Astrocyte (in vitro differentiated cells and primary cell): ENCODE measurements around the gene APOBR. TPM values are rescaled to one million over a fixed set of nuclear protein-coding genes. Genes with fewer than 3 reads are reported as not detected.

ENCODE experiments used
- DNase-seq: peaks from one replicate; pipeline ENCODE4 v3.0.0-alpha.2; 2010; ENCODE audit warnings: low read depth
- FAIRE-seq: peaks from 2 replicates; lab custom pipeline; 2011; peaks lifted over from hg19 to GRCh38; lab: Jason Lieb, UNC
- H2AFZ ChIP-seq: 2 replicates; pipeline ENCODE4 v1.6.0; 2012; ENCODE audit warnings: low read depth, low read length, inconsistent platforms
- H3K27ac ChIP-seq: 2 replicates; pipeline ENCODE4 v1.5.1; 2011; ENCODE audit warnings: low read depth, low read length, inconsistent platforms
- H3K27me3 ChIP-seq: 2 replicates; pipeline ENCODE4 v1.6.0; 2011; ENCODE audit warnings: low read length, inconsistent platforms; ENCODE audit not compliant: insufficient read depth
- H3K36me3 ChIP-seq: 2 replicates; pipeline ENCODE4 v1.5.1; 2011; ENCODE audit warnings: low read length, inconsistent platforms; ENCODE audit not compliant: insufficient read depth
- H3K4me1 ChIP-seq: 2 replicates; pipeline ENCODE4 v1.5.1; 2011; ENCODE audit warnings: low read length, inconsistent platforms; ENCODE audit not compliant: insufficient read depth
- H3K4me2 ChIP-seq: 2 replicates; pipeline ENCODE4 v1.6.0; 2012; ENCODE audit warnings: low read length, inconsistent platforms
- H3K4me3 ChIP-seq: 2 replicates; pipeline ENCODE4 v1.5.1; 2011; ENCODE audit warnings: low read depth, mild to moderate bottlenecking, low read length, inconsistent platforms; ENCODE audit not compliant: insufficient read depth
- H3K79me2 ChIP-seq: 2 replicates; pipeline ENCODE4 v1.6.0; 2012; ENCODE audit warnings: mild to moderate bottlenecking, low read length, inconsistent platforms; ENCODE audit not compliant: insufficient read depth
- H3K9ac ChIP-seq: 2 replicates; pipeline ENCODE4 v1.6.0; 2012; ENCODE audit warnings: mild to moderate bottlenecking, low read length, inconsistent platforms
- H3K9me3 ChIP-seq: 2 replicates; pipeline ENCODE4 v1.5.1; 2012; ENCODE audit warnings: low read depth, mild to moderate bottlenecking, low read length, inconsistent platforms; ENCODE audit not compliant: insufficient read depth
- H4K20me1 ChIP-seq: 2 replicates; pipeline ENCODE4 v1.6.0; 2012; ENCODE audit warnings: low read length, inconsistent platforms; ENCODE audit not compliant: insufficient read depth
- H3K27ac Mint-ChIP-seq: one replicate; pipeline ENCODE4 v1.8.0; 2021; ENCODE audit warnings: mild to moderate bottlenecking, mixed read lengths; ENCODE audit not compliant: unreplicated experiment
- H3K27me3 Mint-ChIP-seq: one replicate; pipeline ENCODE4 v1.8.0; 2021; ENCODE audit warnings: low read depth, mixed read lengths; ENCODE audit not compliant: unreplicated experiment
- H3K36me3 Mint-ChIP-seq: one replicate; pipeline ENCODE4 v1.8.0; 2021; ENCODE audit warnings: low read depth, mixed read lengths; ENCODE audit not compliant: unreplicated experiment
- H3K4me1 Mint-ChIP-seq: one replicate; pipeline ENCODE4 v1.8.0; 2021; ENCODE audit warnings: low read depth, mixed read lengths; ENCODE audit not compliant: unreplicated experiment
- H3K4me3 Mint-ChIP-seq: one replicate; pipeline ENCODE4 v1.8.0; 2021; ENCODE audit warnings: mild to moderate bottlenecking, moderate library complexity, mixed read lengths; ENCODE audit not compliant: unreplicated experiment
- H3K9me3 Mint-ChIP-seq: one replicate; pipeline ENCODE4 v1.8.0; 2021; ENCODE audit warnings: mild to moderate bottlenecking, mixed read lengths; ENCODE audit not compliant: unreplicated experiment
- CTCF ChIP-seq: IDR thresholded peaks from 2 replicates; pipeline ENCODE4 v1.5.1; 2011; ENCODE audit warnings: low read depth, mild to moderate bottlenecking, inconsistent platforms, low read length, moderate library complexity; ENCODE audit not compliant: insufficient read depth
- EZH2 ChIP-seq: IDR thresholded peaks from 2 replicates; pipeline ENCODE4 v1.6.1; 2012; ENCODE audit warnings: mild to moderate bottlenecking, low read length, inconsistent platforms; ENCODE audit not compliant: insufficient read depth
- total RNA-seq: library from RNA; stranded (reverse); gene quantifications from 2 replicates; pipeline ENCODE4 v1.2.1, GENCODE V29; 2021

The APOBR gene
- total RNA-seq, 1 donor from 2014 or later, result not detected

GRCh38 chr16:28503470-28504259 lies 9.2 kb downstream of the APOBR start:
- H3K4me1 Mint-ChIP-seq, result peaks cover 8% of the 10 kb centered on the region
- Histone ChIP-seq H3K36me3 (no peaks in the 10 kb centered on the region), H3K4me3 (no peak overlapping the region), H3K79me2 (no peaks in the 10 kb centered on the region), H3K4me1 (no peaks in the 10 kb centered on the region), H3K9me3 (no peaks in the 10 kb centered on the region), H3K4me2 (no peak overlapping the region), H2AFZ (no peak overlapping the region), H4K20me1 (no peaks in the 10 kb centered on the region), H3K9ac (no peak overlapping the region), H3K27me3 (peaks cover 7% of the 10 kb centered on the region), H3K27ac (no peak overlapping the region)
- peaks cover 4% of the 10 kb centered on the region for H3K36me3 Mint-ChIP-seq
- no peak overlapping the region for H3K27ac Mint-ChIP-seq
- H3K9me3 Mint-ChIP-seq, result no peaks in the 10 kb centered on the region
- H3K27me3 Mint-ChIP-seq, result peaks cover 36% of the 10 kb centered on the region
- no peak overlapping the region for H3K4me3 Mint-ChIP-seq
- no peak for FAIRE-seq
- no peak for DNase-seq
- TF ChIP-seq CTCF (no peak), EZH2 (no peak)

GRCh38 chr16:28504707-28505404 lies 10.4 kb downstream of the APOBR start:
- FAIRE-seq, result no peak
- no peak overlapping the region for H3K9ac ChIP-seq
- H3K27me3 ChIP-seq, result peaks cover 7% of the 10 kb centered on the region
- H3K36me3 Mint-ChIP-seq, result peaks cover 4% of the 10 kb centered on the region
- no peaks in the 10 kb centered on the region for H3K79me2 ChIP-seq
- H3K36me3 ChIP-seq, result no peaks in the 10 kb centered on the region
- TF ChIP-seq CTCF (no peak), EZH2 (no peak)
- H3K27ac Mint-ChIP-seq, result no peak overlapping the region
- H3K4me1 Mint-ChIP-seq, result peaks cover 6% of the 10 kb centered on the region
- peaks cover 35% of the 10 kb centered on the region for H3K27me3 Mint-ChIP-seq
- no peak overlapping the region for H2AFZ ChIP-seq
- no peaks in the 10 kb centered on the region for H3K4me1 ChIP-seq
- no peak overlapping the region for H3K27ac ChIP-seq
- no peak for DNase-seq
- H3K4me2 ChIP-seq, result no peak overlapping the region
- no peaks in the 10 kb centered on the region for H3K9me3 ChIP-seq
- no peak overlapping the region for H3K4me3 ChIP-seq
- H4K20me1 ChIP-seq, result no peaks in the 10 kb centered on the region
- no peak overlapping the region for H3K4me3 Mint-ChIP-seq
- no peaks in the 10 kb centered on the region for H3K9me3 Mint-ChIP-seq
